NB4 (cell line): ENCODE results near the gene RAB25.
A peak's percentile ranks its signal among the peaks of the same experiment; 100 is the strongest.

Experiments used
- DNase-seq: peaks from one replicate; pipeline ENCODE4 v3.0.0; 2010; ENCODE audit warnings: low read depth
- H3K4me3 ChIP-seq: one replicate; pipeline ENCODE4 v1.5.1; 2011; ENCODE audit warnings: mild to moderate bottlenecking, low read depth, low read length, moderate library complexity
- MYC ChIP-seq: IDR thresholded peaks from 2 replicates; pipeline ENCODE4 v1.6.1; 2011; ENCODE audit warnings: low read depth, low read length
- POLR2A ChIP-seq: IDR thresholded peaks from 2 replicates; pipeline ENCODE4 v1.6.1; 2011; ENCODE audit warnings: mild to moderate bottlenecking; ENCODE audit not compliant: insufficient read length; ENCODE audit errors: extremely low read depth
- TF ChIP-seq, protein P1 (sequence below): IDR thresholded peaks from 2 replicates; pipeline ENCODE4 v1.6.1; 2011; ENCODE audit warnings: low read depth, low read length
- TF ChIP-seq, protein P2 (sequence below): IDR thresholded peaks from one replicate; pipeline ENCODE4 v1.5.1; 2012; ENCODE audit warnings: low read depth, low read length

The RAB25 gene

DNA sequence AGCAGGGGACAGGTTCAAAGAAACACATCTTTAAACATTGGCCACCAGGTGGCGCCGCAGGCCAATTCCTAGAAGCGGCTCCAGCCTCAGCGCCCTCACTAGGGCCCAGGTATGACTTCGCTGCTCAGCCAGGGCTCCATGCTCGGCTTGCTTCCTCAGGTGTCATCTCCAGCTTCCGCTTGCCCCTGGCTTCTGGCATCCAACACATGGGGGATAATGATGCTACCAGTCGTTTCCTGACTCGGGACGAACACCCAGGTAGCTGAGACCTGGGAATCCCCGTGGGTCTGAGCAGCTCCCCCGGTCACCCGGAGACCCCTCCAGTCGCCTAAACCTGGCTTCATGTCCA, 29.9 kb downstream of the RAB25 start:
- H3K4me3 ChIP-seq, result no peak overlapping the region
- TF ChIP-seq MYC (no peak), POLR2A (no peak)
- TF ChIP-seq, protein P1, sequence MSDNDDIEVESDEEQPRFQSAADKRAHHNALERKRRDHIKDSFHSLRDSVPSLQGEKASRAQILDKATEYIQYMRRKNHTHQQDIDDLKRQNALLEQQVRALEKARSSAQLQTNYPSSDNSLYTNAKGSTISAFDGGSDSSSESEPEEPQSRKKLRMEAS, result peak; percentile 44; the same call in 1 of the 2 replicates
- TF ChIP-seq, protein P2, sequence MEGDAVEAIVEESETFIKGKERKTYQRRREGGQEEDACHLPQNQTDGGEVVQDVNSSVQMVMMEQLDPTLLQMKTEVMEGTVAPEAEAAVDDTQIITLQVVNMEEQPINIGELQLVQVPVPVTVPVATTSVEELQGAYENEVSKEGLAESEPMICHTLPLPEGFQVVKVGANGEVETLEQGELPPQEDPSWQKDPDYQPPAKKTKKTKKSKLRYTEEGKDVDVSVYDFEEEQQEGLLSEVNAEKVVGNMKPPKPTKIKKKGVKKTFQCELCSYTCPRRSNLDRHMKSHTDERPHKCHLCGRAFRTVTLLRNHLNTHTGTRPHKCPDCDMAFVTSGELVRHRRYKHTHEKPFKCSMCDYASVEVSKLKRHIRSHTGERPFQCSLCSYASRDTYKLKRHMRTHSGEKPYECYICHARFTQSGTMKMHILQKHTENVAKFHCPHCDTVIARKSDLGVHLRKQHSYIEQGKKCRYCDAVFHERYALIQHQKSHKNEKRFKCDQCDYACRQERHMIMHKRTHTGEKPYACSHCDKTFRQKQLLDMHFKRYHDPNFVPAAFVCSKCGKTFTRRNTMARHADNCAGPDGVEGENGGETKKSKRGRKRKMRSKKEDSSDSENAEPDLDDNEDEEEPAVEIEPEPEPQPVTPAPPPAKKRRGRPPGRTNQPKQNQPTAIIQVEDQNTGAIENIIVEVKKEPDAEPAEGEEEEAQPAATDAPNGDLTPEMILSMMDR, result peak; percentile 49
- peak; percentile 83 for DNase-seq

DNA sequence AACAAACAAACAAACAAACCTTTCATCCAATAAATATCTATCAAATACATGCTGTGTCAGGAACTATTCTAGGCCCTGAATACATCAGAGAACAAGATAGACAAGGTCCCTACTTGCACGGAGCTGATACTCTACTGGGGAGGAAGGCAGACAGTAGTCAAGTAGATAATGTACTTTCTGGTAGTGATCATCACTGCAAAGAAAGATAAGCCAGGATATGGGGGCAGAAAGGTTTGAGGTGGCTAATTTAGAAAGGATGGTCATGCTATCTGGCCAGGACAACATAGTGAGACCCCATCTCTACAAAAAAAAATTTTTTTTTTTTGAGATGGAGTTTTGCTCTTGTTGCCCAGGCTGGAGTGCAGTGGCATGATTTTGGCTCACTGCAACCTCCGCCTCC, 30.6 kb downstream of the RAB25 start:
- TF ChIP-seq, protein P1, result no peak
- TF ChIP-seq POLR2A, result no peak
- TF ChIP-seq, protein P2, result no peak
- DNase-seq, result no peak
- no peak overlapping the region for H3K4me3 ChIP-seq

DNA sequence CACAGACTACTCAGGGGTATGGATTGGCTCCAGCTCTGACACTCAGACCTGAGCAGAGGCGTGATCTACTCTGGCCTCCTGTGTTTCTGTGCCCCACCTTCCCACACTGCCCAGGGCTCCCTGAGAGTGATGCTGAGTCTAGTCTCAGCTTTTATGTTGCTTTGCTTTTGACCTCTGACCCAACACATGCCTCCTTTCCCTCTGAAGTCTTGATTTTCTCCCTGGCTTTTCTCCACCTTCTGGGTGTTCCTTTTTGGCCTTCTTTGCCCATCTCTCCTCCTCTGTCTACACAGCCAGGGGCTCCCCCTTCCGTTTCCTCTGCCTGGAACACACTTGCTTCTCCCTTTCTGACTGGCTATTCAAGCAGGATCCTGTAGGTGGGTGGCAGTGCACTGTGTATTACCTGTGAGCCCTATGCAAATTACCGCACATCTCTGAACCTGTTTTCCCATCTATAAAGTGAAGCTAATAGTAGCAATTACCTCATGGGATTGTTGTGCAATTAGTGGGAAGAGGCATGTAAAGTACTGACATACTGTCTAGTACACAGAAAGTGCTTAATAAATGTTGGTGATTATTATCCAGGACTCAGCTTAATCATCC, 35.0 kb downstream of the RAB25 start:
- no peak overlapping the region for H3K4me3 ChIP-seq
- TF ChIP-seq POLR2A, result no peak
- TF ChIP-seq, protein P1, result no peak
- TF ChIP-seq, protein P2, result no peak
- no peak for TF ChIP-seq MYC
- no peak for DNase-seq

DNA sequence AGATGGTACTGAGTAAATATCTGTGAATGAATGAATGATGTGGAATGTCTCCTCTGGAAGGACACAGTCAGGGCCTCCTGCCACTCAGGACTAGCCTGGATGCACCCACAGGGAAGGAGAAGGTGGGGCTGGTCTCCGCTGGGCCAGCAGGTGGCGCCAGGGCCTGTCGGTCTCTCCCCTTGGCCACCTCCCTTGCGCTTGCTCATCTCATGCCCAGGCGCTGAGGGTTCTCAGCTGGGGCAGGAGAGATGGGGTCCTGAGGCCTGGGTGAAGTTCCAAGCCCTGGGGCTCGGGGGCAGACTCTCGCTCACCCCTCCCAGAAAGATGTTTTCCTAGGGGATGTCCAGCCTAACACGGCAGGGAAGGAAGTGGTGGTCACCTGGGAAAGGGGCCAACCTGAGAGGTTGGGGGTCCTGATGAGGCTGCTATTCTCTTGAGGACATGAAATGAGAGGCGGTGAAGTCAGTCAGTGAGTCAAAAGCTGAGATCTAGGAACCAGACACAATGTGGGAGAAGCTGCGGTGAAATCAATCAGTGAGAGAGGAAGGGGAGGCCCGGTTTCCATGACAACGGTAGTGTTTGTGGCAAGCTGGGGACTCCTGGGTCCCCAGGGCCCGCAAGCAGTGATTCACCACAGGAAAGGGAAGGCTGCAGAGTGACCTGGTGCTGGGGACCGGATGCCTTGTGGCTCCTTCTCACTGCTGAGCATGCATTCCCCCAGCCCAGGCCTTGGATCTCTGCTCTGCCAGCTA, 35.9 kb downstream of the RAB25 start:
- no peak overlapping the region for H3K4me3 ChIP-seq
- peak; percentile 96 for DNase-seq
- TF ChIP-seq, protein P2, result peak; percentile 89
- TF ChIP-seq, protein P1, result peak; percentile 29; the same call in 1 of the 2 replicates
- peak; percentile 12; the same call in 1 of the 2 replicates for TF ChIP-seq MYC
- no peak for TF ChIP-seq POLR2A

DNA sequence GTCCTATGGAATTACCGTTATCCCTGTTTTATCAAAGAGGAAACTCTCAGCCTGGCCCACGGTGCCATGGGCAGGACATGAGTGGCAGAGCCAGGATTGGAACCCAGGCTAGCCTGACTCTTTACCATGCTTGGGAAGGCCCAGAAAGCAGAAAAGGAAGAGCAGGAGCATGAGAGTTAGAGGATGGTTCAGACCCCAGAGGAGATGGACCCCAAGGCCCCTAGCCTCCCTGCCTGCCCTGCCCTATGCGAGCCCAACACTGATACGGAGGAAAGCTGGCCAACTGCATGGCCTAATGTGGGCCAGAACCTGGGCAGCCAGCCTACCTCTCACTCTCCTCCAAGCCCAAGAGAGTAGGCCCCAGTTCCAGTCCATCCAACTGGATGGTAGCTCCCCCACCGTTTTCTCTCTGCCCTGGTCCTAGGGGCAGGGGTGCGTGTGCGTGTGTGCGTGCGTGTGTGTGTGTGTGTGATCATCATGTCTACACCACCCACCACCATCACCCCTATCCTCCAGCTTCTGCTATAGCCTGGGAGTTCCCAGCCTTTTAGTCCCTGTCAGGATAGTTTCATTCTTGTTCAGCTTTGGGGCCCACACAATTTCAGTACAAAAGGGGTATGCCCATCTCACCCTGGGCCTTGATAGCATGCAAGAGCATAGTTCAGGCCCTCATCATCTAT, 36.7 kb downstream of the RAB25 start:
- DNase-seq, result no peak
- TF ChIP-seq, protein P1, result no peak
- TF ChIP-seq, protein P2, result no peak
- TF ChIP-seq POLR2A, result no peak
- no peak for TF ChIP-seq MYC
- H3K4me3 ChIP-seq, result no peak overlapping the region
